Transverse colon (tissue), 4 donors: ENCODE results near the gene EDN2. TPM values are rescaled to one million over a fixed set of nuclear protein-coding genes. Genes with fewer than 3 reads are reported as not detected.

Experiments used
- DNase-seq: peaks from one replicate; pipeline ENCODE4 v3.0.0-alpha.2; 2019
- H3K27ac ChIP-seq, 4 donors: fragments of 200-600 bp; sonication (generic); 2 replicates each; pipeline ENCODE4 v1.5.1; 2016 to 2018; ENCODE audit warnings: inconsistent platforms in 4 of 4
- H3K27me3 ChIP-seq: fragments of 200-600 bp; sonication (generic); 2 replicates; pipeline ENCODE4 v1.5.1; 2017; ENCODE audit warnings: inconsistent platforms
- H3K36me3 ChIP-seq, 4 donors: fragments of 200-600 bp; sonication (generic); 2 replicates each; pipeline ENCODE4 v1.5.1; 2017 to 2019; ENCODE audit warnings: inconsistent platforms in 4 of 4
- H3K4me1 ChIP-seq, 4 donors: fragments of 200-600 bp; sonication (generic); 2 replicates each; pipeline ENCODE4 v1.5.1; 2017 to 2020; ENCODE audit warnings: inconsistent platforms in 4 of 4
- H3K4me3 ChIP-seq, 4 donors: fragments of 200-600 bp; sonication (generic); 1 replicate in 1 of 4; 2 replicates in 3 of 4; pipeline versions ENCODE4 v1.5.1 to v1.6.1; 2017 to 2019; ENCODE audit warnings: inconsistent platforms in 4 of 4
- H3K9me3 ChIP-seq, 2 donors: fragments of 200-600 bp; sonication (generic); 2 replicates each; pipeline ENCODE4 v1.5.1; 2017 to 2019; ENCODE audit warnings: inconsistent platforms in 2 of 2
- CTCF ChIP-seq, 5 experiments: fragments of 200-600 bp in 3 of 5; fragments of 450-650 bp in 2 of 5; sonication (generic) in 3 of 5; IDR thresholded peaks; 1 replicate in 2 of 5; 2 replicates in 3 of 5; pipeline ENCODE4 v1.5.1; 2016 to 2017; ENCODE audit warnings: antibody characterized with exemption in 5 of 5, inconsistent platforms in 3 of 5, mild to moderate bottlenecking in 2 of 5, moderate library complexity in 1 of 5
- EP300 ChIP-seq: sonication (generic); formaldehyde crosslinking; IDR thresholded peaks from one replicate; pipeline ENCODE4 v1.6.1; 2017; ENCODE audit warnings: antibody characterized with exemption, low read depth
- POLR2A ChIP-seq: fragments of 450-650 bp; IDR thresholded peaks from one replicate; pipeline ENCODE4 v1.6.1; 2016; ENCODE audit warnings: antibody characterized with exemption, mild to moderate bottlenecking, moderate library complexity
- POLR2AphosphoS5 ChIP-seq, 3 donors: sonication (generic); formaldehyde crosslinking; IDR thresholded peaks; one replicate each; pipeline ENCODE4 v1.6.1; 2016; ENCODE audit warnings: antibody characterized with exemption in 3 of 3
- WGBS, 2 donors: methylation state at CpG; one replicate each; pipeline ENCODE4 v1.1.5; 2018; ENCODE audit warnings: low coverage in 1 of 2; 5-methylcytosine and 5-hydroxymethylcytosine counted together
- in situ Hi-C, 4 donors: fragments of 200-750 bp; cut with MboI; loops; one replicate each; pipeline versions ENCODE4 v1.15.0 to v1.15.1; 2017; ENCODE audit warnings: low sequenced_read_pairs in 3 of 4, low pct_ligation_motif_present in 1 of 4, low pct_unique_long_range_greater_than_20kb in 1 of 4
- intact Hi-C: fragments of 100-400 bp; cut with DNase I; formaldehyde crosslinking; loops from one replicate; pipeline ENCODE4 v1.15.1; 2023; ENCODE audit warnings: low total_unique reads
- total RNA-seq, 4 donors: library from RNA; depleted of rRNA; stranded (reverse); fragments of >200 nt; gene quantifications; one replicate each; pipeline ENCODE4 v1.1.0, GENCODE V29; 2016

The EDN2 gene
- total RNA-seq, 4 donors from 2014 or later: 3.8 to 15.7 (median 10.3) TPM

GRCh38 chr1:41511239-41511540, 26.7 kb upstream of the EDN2 start:
- H3K27me3 ChIP-seq: no peaks in the 10 kb centered on the region
- peaks cover 10 to 21% (median 17%) of the 10 kb centered on the region in 4 donors for H3K4me1 ChIP-seq
- no peak for DNase-seq
- WGBS, 2 donors: 92% methylated on average over 7 of the region's 7 CpGs; no CpG with 5 or more reads in 1 of the 2 donors
- TF ChIP-seq POLR2A: no peak
- no peaks in the 10 kb centered on the region for H3K36me3 ChIP-seq
- in situ Hi-C loops (no loop called here), intact Hi-C loops (no loop called here)
- no peak overlapping the region for H3K4me3 ChIP-seq
- no peaks in the 10 kb centered on the region for H3K9me3 ChIP-seq
- H3K27ac ChIP-seq: no peak overlapping the region

- intact Hi-C loops (no loop called here), in situ Hi-C loops (no loop called here)
- TF ChIP-seq EP300: no peak
- TF ChIP-seq POLR2A: no peak
- TF ChIP-seq POLR2AphosphoS5 (IDR thresholded peaks at IDR 0.05): no peak
- TF ChIP-seq CTCF (IDR thresholded peaks at IDR 0.05): no peak
- Histone ChIP-seq H3K4me1 (peaks cover 7 to 17% (median 14%) of the 10 kb centered on the region in 4 donors), H3K4me3 (no peak overlapping the region), H3K27ac (no peak overlapping the region), H3K9me3 (no peaks in the 10 kb centered on the region), H3K36me3 (no peaks in the 10 kb centered on the region), H3K27me3 (no peaks in the 10 kb centered on the region)
- no peak for DNase-seq
- WGBS, 2 donors: 96 to 100% methylated on average over 4 to 37 of the region's 41 CpGs
Measured at GRCh38 chr1:41510531-41511238, 26.2 kb upstream of the EDN2 start.

- 80% methylated on average over 8 of the region's 9 CpGs; no CpG with 5 or more reads in 1 of the 2 donors for WGBS, 2 donors
- no peaks in the 10 kb centered on the region for H3K9me3 ChIP-seq
- no peak for DNase-seq
- in situ Hi-C loops: no loop called here
- no peaks in the 10 kb centered on the region for H3K27me3 ChIP-seq
- no peak overlapping the region for H3K4me3 ChIP-seq
- TF ChIP-seq CTCF (IDR thresholded peaks at IDR 0.05): no peak
- no peak for TF ChIP-seq EP300
- no peak for TF ChIP-seq POLR2AphosphoS5 (IDR thresholded peaks at IDR 0.05)
- no peak for TF ChIP-seq POLR2A
- H3K27ac ChIP-seq: no peak overlapping the region
- intact Hi-C loops: no loop called here
- H3K4me1 ChIP-seq: peaks cover 0 to 3% (median 2%) of the 10 kb centered on the region in 4 donors
- no peaks in the 10 kb centered on the region for H3K36me3 ChIP-seq
Measured at GRCh38 chr1:41509270-41509671, 24.8 kb upstream of the EDN2 start.

- Histone ChIP-seq H3K27ac (no peak overlapping the region), H3K9me3 (no peaks in the 10 kb centered on the region), H3K4me3 (no peak overlapping the region), H3K27me3 (no peaks in the 10 kb centered on the region), H3K36me3 (no peaks in the 10 kb centered on the region), H3K4me1 (no peaks in the 10 kb centered on the region)
- no peak for DNase-seq
- 70 to 100% methylated on average over 1 to 2 of the region's 2 CpGs for WGBS, 2 donors
- no peak for TF ChIP-seq CTCF (IDR thresholded peaks at IDR 0.05)
- no peak for TF ChIP-seq POLR2AphosphoS5 (IDR thresholded peaks at IDR 0.05)
- no peak for TF ChIP-seq POLR2A
- no peak for TF ChIP-seq EP300
- in situ Hi-C loops: no loop called here
- intact Hi-C loops: no loop called here
Measured at GRCh38 chr1:41508290-41508689, 23.8 kb upstream of the EDN2 start.

- no peak overlapping the region for H3K27ac ChIP-seq
- no peak overlapping the region for H3K4me3 ChIP-seq
- no peaks in the 10 kb centered on the region for H3K4me1 ChIP-seq
- WGBS, 2 donors: 88% methylated on average over 6 of the region's 6 CpGs; no CpG with 5 or more reads in 1 of the 2 donors
- H3K27me3 ChIP-seq: no peaks in the 10 kb centered on the region
- in situ Hi-C loops (no loop called here), intact Hi-C loops (no loop called here)
- H3K36me3 ChIP-seq: no peaks in the 10 kb centered on the region
- H3K9me3 ChIP-seq: no peaks in the 10 kb centered on the region
- DNase-seq: no peak
- TF ChIP-seq EP300: no peak
- no peak for TF ChIP-seq POLR2A
- TF ChIP-seq CTCF (IDR thresholded peaks at IDR 0.05): no peak
- TF ChIP-seq POLR2AphosphoS5 (IDR thresholded peaks at IDR 0.05): no peak
Measured at GRCh38 chr1:41507836-41508235, 23.4 kb upstream of the EDN2 start.
